HEK293 (cell line): Measurements from ENCODE around the gene AR.

ENCODE experiments used
- CTCF ChIA-PET: fragments of 350-600 bp; formaldehyde crosslinking; extraction: SDS; loops from one replicate; lab custom pipeline; 2021; ENCODE audit warnings: antibody characterized with exemption; lab: Yijun Ruan, JAX
- POLR2A ChIA-PET: fragments of 300-600 bp; formaldehyde crosslinking; extraction: SDS; loops from one replicate; lab custom pipeline; 2020; ENCODE audit warnings: antibody characterized with exemption, inconsistent platforms; lab: Yijun Ruan, JAX
- H3K27ac ChIP-seq: fragments of 200-500 bp; sonication (Bioruptor generic); 2 replicates; pipeline ENCODE4 v1.5.1; 2014; ENCODE audit warnings: low read depth, low read length, control low read depth, inconsistent platforms; ENCODE audit errors: extremely low read depth
- H3K36me3 ChIP-seq, 2 experiments: fragments of 200-500 bp in 1 of 2; sonication (Bioruptor generic) in 1 of 2; 1 replicate in 1 of 2; 2 replicates in 1 of 2; pipeline ENCODE4 v1.5.1; 2014 to 2017; ENCODE audit warnings: inconsistent platforms in 2 of 2, low read length in 2 of 2; ENCODE audit not compliant: control insufficient read depth in 2 of 2, insufficient read depth in 1 of 2
- H3K4me1 ChIP-seq: fragments of 200-500 bp; sonication (Bioruptor generic); 2 replicates; pipeline ENCODE4 v1.5.1; 2014; ENCODE audit warnings: mild to moderate bottlenecking, low read length, inconsistent platforms; ENCODE audit not compliant: control insufficient read depth, insufficient read depth
- H3K4me3 ChIP-seq: 2 replicates; pipeline ENCODE4 v1.5.1; 2011; ENCODE audit warnings: low read depth, mild to moderate bottlenecking, control low read depth, low read length, moderate library complexity
- H3K9me3 ChIP-seq: fragments of 200-500 bp; sonication (Bioruptor generic); 2 replicates; pipeline ENCODE4 v1.5.1; 2014; ENCODE audit warnings: low read depth, low read length, inconsistent platforms; ENCODE audit not compliant: control insufficient read depth, insufficient read depth
- GLI2 ChIP-seq: fragments of 450-650 bp; formaldehyde crosslinking; IDR thresholded peaks from 2 replicates; pipeline ENCODE4; 2017; ENCODE audit warnings: missing biosample characterization, missing genetic modification characterization, low read depth, borderline replicate concordance
- INSM2 ChIP-seq: fragments of 450-650 bp; formaldehyde crosslinking; IDR thresholded peaks from 2 replicates; pipeline ENCODE4 v1.5.1; 2016; ENCODE audit warnings: missing biosample characterization, missing genetic modification characterization
- KLF16 ChIP-seq: fragments of 450-650 bp; formaldehyde crosslinking; IDR thresholded peaks from 2 replicates; pipeline ENCODE4 v1.5.1; 2017; ENCODE audit warnings: missing biosample characterization, missing genetic modification characterization
- RBAK ChIP-seq: fragments of 450-650 bp; formaldehyde crosslinking; IDR thresholded peaks from 2 replicates; pipeline ENCODE4 v1.5.1; 2016; ENCODE audit warnings: missing biosample characterization, missing genetic modification characterization
- REPIN1 ChIP-seq: fragments of 450-650 bp; formaldehyde crosslinking; IDR thresholded peaks from 2 replicates; pipeline ENCODE4 v1.5.1; 2017; ENCODE audit warnings: missing biosample characterization, missing genetic modification characterization, low read depth
- TRIM28 ChIP-seq: IDR thresholded peaks from 2 replicates; pipeline ENCODE4 v1.6.1; 2011; ENCODE audit warnings: low read length, control low read depth, borderline replicate concordance
- WT1 ChIP-seq: fragments of 450-650 bp; formaldehyde crosslinking; IDR thresholded peaks from 2 replicates; pipeline ENCODE4 v1.5.1; 2016; ENCODE audit warnings: missing biosample characterization, missing genetic modification characterization
- ZBTB1 ChIP-seq: fragments of 450-650 bp; formaldehyde crosslinking; IDR thresholded peaks from 2 replicates; pipeline ENCODE4 v1.5.1; 2016; ENCODE audit warnings: missing biosample characterization, missing genetic modification characterization
- ZFP3 ChIP-seq: fragments of 450-650 bp; formaldehyde crosslinking; IDR thresholded peaks from 2 replicates; pipeline ENCODE4 v1.5.1; 2016; ENCODE audit warnings: low read depth, missing biosample characterization, missing genetic modification characterization
- ZNF155 ChIP-seq: fragments of 450-650 bp; formaldehyde crosslinking; IDR thresholded peaks from 2 replicates; pipeline ENCODE4 v1.5.1; 2016; ENCODE audit warnings: missing biosample characterization, missing genetic modification characterization
- ZNF239 ChIP-seq: fragments of 450-650 bp; formaldehyde crosslinking; IDR thresholded peaks from 2 replicates; pipeline ENCODE4 v1.5.1; 2016; ENCODE audit warnings: missing biosample characterization, missing genetic modification characterization
- ZNF280C ChIP-seq: fragments of 450-650 bp; formaldehyde crosslinking; IDR thresholded peaks from 2 replicates; pipeline ENCODE4 v1.5.1; 2016; ENCODE audit warnings: missing biosample characterization, missing genetic modification characterization
- ZNF311 ChIP-seq: fragments of 450-650 bp; formaldehyde crosslinking; IDR thresholded peaks from 2 replicates; pipeline ENCODE4 v1.5.1; 2017; ENCODE audit warnings: missing biosample characterization, missing genetic modification characterization, borderline replicate concordance
- ZNF394 ChIP-seq: fragments of 450-650 bp; formaldehyde crosslinking; IDR thresholded peaks from 2 replicates; pipeline ENCODE4 v1.5.1; 2016; ENCODE audit warnings: missing biosample characterization, missing genetic modification characterization, mild to moderate bottlenecking, moderate library complexity, borderline replicate concordance
- ZNF398 ChIP-seq: fragments of 450-650 bp; formaldehyde crosslinking; IDR thresholded peaks from 2 replicates; pipeline ENCODE4 v1.5.1; 2017; ENCODE audit warnings: missing biosample characterization, missing genetic modification characterization
- ZNF473 ChIP-seq: fragments of 450-650 bp; formaldehyde crosslinking; IDR thresholded peaks from 2 replicates; pipeline ENCODE4 v1.5.1; 2017; ENCODE audit warnings: missing biosample characterization, missing genetic modification characterization
- ZNF513 ChIP-seq: fragments of 450-650 bp; IDR thresholded peaks from 2 replicates; pipeline ENCODE4 v1.5.1; 2018; ENCODE audit warnings: missing biosample characterization, missing genetic modification characterization
- ZNF561 ChIP-seq: fragments of 450-650 bp; IDR thresholded peaks from 2 replicates; pipeline ENCODE4 v1.5.1; 2018; ENCODE audit warnings: missing biosample characterization, missing genetic modification characterization, borderline replicate concordance
- ZNF629 ChIP-seq: fragments of 450-650 bp; formaldehyde crosslinking; IDR thresholded peaks from 2 replicates; pipeline ENCODE4 v1.5.1; 2017; ENCODE audit warnings: missing biosample characterization, missing genetic modification characterization
- ZNF785 ChIP-seq: fragments of 450-650 bp; formaldehyde crosslinking; IDR thresholded peaks from 2 replicates; pipeline ENCODE4 v1.5.1; 2016; ENCODE audit warnings: missing biosample characterization, missing genetic modification characterization

AR gene

GRCh38 chrX:67607466-67607865 lies 63.6 kb downstream of the AR start (continued):
- no peak for TF ChIP-seq ZFP3 (tag by site-specific recombination)
- no peak for TF ChIP-seq TRIM28

- no peak overlapping the region for H3K27ac ChIP-seq
- no peaks in the 10 kb centered on the region for H3K4me1 ChIP-seq
- ChIA-PET POLR2A (no interaction called here), CTCF (no interaction called here)
- TF ChIP-seq ZNF629 (tag by site-specific recombination), result no peak
- TF ChIP-seq ZNF311, result no peak
- TF ChIP-seq ZNF785 (tag by site-specific recombination), result no peak
- no peak for TF ChIP-seq ZNF561 (tag by site-specific recombination)
- TF ChIP-seq ZNF280C (tag by site-specific recombination), result no peak
- TF ChIP-seq ZNF394 (tag by site-specific recombination), result no peak
- no peaks in the 10 kb centered on the region for H3K36me3 ChIP-seq
- no peak overlapping the region for H3K4me3 ChIP-seq
- no peaks in the 10 kb centered on the region for H3K9me3 ChIP-seq
Observed at GRCh38 chrX:67610282-67610681, 66.5 kb downstream of the AR start.

GRCh38 chrX:67612231-67612630 lies 68.4 kb downstream of the AR start:
- Histone ChIP-seq H3K9me3 (no peaks in the 10 kb centered on the region), H3K4me3 (no peak overlapping the region), H3K36me3 (no peaks in the 10 kb centered on the region), H3K4me1 (no peaks in the 10 kb centered on the region), H3K27ac (no peak overlapping the region)
- ChIA-PET POLR2A (no interaction called here), CTCF (no interaction called here)
- TF ChIP-seq ZNF155 (tag by site-specific recombination) (no peak), WT1 (tag by site-specific recombination) (no peak), RBAK (tag by site-specific recombination) (no peak), ZBTB1 (tag by site-specific recombination) (no peak), INSM2 (tag by site-specific recombination) (no peak), REPIN1 (no peak), GLI2 (tag by site-specific recombination) (no peak), ZNF473 (tag by site-specific recombination) (no peak), ZNF239 (tag by site-specific recombination) (no peak), ZNF513 (tag by site-specific recombination) (no peak), ZNF398 (no peak), KLF16 (no peak)
